Femur (tissue), 1 donor: Measurements from ENCODE around the gene SLC29A2.
"Not testable (repeated sequence)": the region's sequence is repeated elsewhere in the genome, so short reads cannot be mapped to it uniquely, and the experiment has no call there.

Experiments used
- DNase-seq: peaks from one replicate; pipeline ENCODE4 v3.0.0-alpha.2; 2017

Gene SLC29A2

GRCh38 chr11:66380264-66380663, 8.7 kb upstream of the SLC29A2 start:
- not testable (repeated sequence) for DNase-seq

- not testable (repeated sequence) for DNase-seq
Measured at GRCh38 chr11:66373690-66374287, 2.2 kb upstream of the SLC29A2 start.

GRCh38 chr11:66373265-66373664, 1.7 kb upstream of the SLC29A2 start:
- DNase-seq, result no peak

- DNase-seq, result no peak
Measured at GRCh38 chr11:66369073-66369894, 2.3 kb downstream of the SLC29A2 start.

GRCh38 chr11:66368484-66368883, 3.1 kb downstream of the SLC29A2 start:
- DNase-seq, result no peak

- DNase-seq, result no peak
Measured at GRCh38 chr11:66367561-66368312, 3.8 kb downstream of the SLC29A2 start.

- DNase-seq, result no peak
Measured at GRCh38 chr11:66366844-66367477, 4.6 kb downstream of the SLC29A2 start.

- DNase-seq, result no peak
Measured at GRCh38 chr11:66365711-66366619, 5.6 kb downstream of the SLC29A2 start.

GRCh38 chr11:66365166-66365565, 6.4 kb downstream of the SLC29A2 start:
- no peak for DNase-seq

- DNase-seq, result no peak
Measured at GRCh38 chr11:66363805-66364535, 7.6 kb downstream of the SLC29A2 start.

GRCh38 chr11:66363187-66363601, 8.4 kb downstream of the SLC29A2 start:
- DNase-seq, result no peak

GRCh38 chr11:66362481-66363147, 8.9 kb downstream of the SLC29A2 start:
- no peak for DNase-seq

- no peak for DNase-seq
Measured at GRCh38 chr11:66361502-66361941, 10.0 kb downstream of the SLC29A2 start.

- no peak for DNase-seq
Measured at GRCh38 chr11:66360406-66361073, 11.0 kb downstream of the SLC29A2 start.

GRCh38 chr11:66359662-66360087, 11.9 kb downstream of the SLC29A2 start:
- DNase-seq, result no peak

GRCh38 chr11:66350560-66351235, 20.9 kb downstream of the SLC29A2 start:
- DNase-seq, result not testable (repeated sequence)

- peak; percentile 16 for DNase-seq
Measured at GRCh38 chr11:66349084-66349386, 22.5 kb downstream of the SLC29A2 start.

GRCh38 chr11:66347425-66348276, 23.9 kb downstream of the SLC29A2 start, which contains the start of gene B4GAT1:
TSS of gene B4GAT1 (minus strand) at chr11:66347629. CDS start at chr11:66347545, 84 bp downstream.
- peak; percentile 92 for DNase-seq
